NCI-H2196 (cell line): ENCODE measurements around the gene PARN.
A peak's percentile ranks its signal among the peaks of the same experiment; 100 is the strongest.
"Not testable (repeated sequence)": the region's sequence is repeated elsewhere in the genome, so short reads cannot be mapped to it uniquely, and the experiment has no call there.

Experiments used
- DNase-seq: peaks from one replicate; lab custom pipeline; 2025; ENCODE audit not compliant: unreplicated experiment; lab: John Stamatoyannopoulos, UW

PARN gene

GRCh38 chr16:14634389-14634725 lies 4.3 kb upstream of the PARN start:
- no peak for DNase-seq

DNA sequence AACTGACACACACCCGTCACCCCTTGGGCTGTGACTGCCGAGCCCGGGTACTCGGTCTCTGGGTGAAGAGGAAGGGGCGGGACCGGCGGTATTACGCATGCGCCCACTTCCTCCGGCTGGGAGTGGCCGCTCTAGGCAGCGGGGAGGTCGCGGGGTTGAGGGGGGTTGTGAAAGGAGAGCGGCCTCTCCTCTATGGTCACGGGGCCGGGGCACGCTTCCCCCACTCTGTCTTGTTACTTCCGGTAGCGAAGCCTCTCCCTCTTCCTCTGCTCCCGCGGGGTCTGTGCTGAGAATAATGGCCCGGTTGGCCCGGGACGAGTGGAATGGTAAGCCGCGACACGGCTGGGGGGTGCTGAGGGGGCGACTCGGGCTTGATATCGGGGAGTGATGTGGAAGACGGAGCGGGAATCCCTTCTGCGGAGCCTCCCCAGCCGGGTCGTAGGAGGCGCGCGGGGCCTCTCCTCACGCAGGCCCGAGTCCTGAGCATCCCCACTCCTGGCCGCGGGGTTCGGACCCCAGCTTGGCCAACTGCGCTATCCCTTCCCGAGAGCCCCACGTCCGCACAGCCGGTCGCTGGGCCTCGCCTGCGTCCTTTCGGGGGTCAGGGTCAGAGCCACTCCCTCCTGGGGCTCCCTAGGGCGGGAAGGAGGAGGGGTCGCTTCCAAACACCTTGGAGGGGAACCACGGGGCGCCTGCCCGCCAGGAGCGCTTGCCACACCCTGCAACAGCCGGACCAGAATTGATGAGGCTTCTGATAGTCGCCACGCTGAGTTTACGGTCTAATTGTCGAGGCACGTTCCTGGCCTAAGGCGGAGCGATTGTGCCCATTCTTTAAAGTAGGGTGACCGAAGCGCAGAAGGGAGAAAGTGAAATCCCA lies 2.9 kb upstream of the PARN start, which contains the start of gene BFAR:
BFAR (plus strand) TSS at position 259 of the 877 bp plus-strand sequence. CDS start 11,396 bp downstream, outside the sequence.
- DNase-seq: peak; percentile 98

GRCh38 chr16:14630620-14631330 lies 715 bp upstream of the PARN start:
- not testable (repeated sequence) for DNase-seq

DNA sequence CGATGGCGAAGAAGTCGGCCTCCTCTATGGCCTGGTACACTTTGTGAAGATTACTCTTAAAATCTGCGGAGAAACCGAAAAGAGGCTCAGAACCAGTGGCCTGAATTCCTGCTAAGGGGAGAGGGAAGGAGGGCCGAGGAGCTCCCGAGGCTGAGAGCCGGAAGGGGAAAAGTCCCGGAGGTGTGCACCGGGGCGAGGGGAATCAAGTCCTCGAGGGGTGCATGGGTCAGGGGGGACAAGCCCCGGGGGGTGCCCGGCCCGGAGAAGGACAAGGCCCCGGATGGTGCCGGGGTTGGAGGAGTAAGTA lies 495 bp downstream of the PARN start:
- no peak for DNase-seq

GRCh38 chr16:14628806-14629611 lies 1.1 kb downstream of the PARN start:
- DNase-seq: no peak

GRCh38 chr16:14627078-14627477 lies 3.0 kb downstream of the PARN start:
- DNase-seq: no peak

- DNase-seq: no peak
Observed at GRCh38 chr16:14618566-14618965, 11.5 kb downstream of the PARN start.

DNA sequence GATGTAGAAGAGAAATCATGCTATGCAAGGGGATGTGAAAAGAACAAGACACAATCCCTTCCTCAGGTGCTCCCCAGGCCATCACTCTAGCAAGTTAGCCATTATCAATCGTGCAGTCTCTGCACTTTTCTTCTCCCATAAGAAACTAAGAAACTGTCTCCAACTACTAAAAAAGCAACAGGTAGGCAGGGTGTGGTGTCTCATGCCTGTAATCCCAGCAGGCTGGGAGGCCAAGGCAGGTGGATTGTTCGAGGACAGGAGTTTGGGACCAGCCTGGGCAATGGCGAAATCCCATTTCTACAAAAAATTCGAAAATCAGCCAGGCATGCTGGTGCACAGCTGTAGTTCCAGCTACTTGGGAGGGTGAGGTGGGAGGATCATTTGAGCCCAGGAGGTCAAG lies 13.8 kb downstream of the PARN start:
- DNase-seq: no peak

DNA sequence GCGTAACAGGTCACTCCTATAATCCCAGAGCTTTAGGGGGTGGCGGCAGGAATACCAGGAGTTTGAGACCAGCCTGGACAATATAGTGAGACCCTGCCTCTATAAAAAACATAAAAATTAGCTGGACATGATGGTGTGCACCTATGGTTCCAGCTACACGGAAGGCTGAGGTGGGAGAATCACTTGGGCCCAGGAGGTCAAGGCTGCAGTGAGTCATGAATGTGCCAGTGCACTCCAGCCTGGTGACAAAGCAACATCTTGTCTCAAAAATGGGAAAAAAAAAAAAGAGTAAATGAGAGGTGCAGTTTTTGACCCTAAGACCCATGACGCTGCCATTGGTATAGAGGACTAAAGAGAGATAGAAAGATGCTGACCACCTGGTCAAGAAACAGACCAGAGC lies 16.1 kb downstream of the PARN start:
- no peak for DNase-seq

- no peak for DNase-seq
Observed at GRCh38 chr16:14611660-14612059, 18.4 kb downstream of the PARN start.

- DNase-seq: no peak
Observed at GRCh38 chr16:14609716-14610115, 20.3 kb downstream of the PARN start.

GRCh38 chr16:14608604-14609003 lies 21.5 kb downstream of the PARN start:
- DNase-seq: no peak

DNA sequence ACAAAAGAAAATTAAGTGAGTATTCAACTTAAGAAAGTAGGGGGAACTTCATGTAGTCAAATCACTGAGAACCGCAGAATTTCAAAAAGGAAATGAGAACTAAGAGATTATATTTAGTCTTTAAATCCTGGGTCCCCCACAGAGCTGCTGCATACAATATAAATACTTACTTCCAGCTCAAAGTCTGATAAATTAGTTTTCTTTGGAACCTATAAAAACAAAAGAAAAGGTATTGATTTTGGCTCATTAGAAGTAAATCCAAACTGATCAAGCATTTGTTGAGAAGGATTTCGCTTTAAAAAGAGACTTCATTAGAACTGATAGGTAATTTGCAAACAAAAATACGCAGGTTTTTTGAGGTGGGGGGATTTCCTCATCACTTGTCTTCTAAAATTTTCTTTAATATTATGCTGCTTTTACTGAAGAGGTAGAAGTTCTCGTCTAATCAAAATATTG lies 21.9 kb downstream of the PARN start:
- DNase-seq: no peak

DNA sequence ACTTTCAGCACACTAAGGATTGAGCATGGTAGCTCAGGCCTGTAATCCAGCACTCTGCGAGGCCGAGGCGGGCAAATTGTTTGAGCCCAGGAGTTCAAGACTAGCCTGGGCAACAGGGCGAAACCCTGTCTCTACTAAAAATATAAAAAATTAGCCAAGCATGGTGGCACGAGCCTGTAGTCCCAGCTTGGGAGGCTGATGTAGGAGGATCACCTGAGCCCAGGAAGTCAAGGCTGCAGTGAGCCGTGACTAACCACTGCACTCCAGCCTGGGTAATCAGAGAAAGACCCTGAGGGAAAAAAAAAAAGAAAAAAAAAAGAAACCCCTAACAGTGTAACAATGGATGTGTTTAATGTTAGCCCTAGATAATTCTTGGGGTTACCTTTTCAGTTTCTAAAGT lies 24.0 kb downstream of the PARN start:
- no peak for DNase-seq

GRCh38 chr16:14602443-14602963 lies 27.6 kb downstream of the PARN start:
- DNase-seq: no peak

- DNase-seq: no peak
Observed at GRCh38 chr16:14600164-14600563, 29.9 kb downstream of the PARN start.

DNA sequence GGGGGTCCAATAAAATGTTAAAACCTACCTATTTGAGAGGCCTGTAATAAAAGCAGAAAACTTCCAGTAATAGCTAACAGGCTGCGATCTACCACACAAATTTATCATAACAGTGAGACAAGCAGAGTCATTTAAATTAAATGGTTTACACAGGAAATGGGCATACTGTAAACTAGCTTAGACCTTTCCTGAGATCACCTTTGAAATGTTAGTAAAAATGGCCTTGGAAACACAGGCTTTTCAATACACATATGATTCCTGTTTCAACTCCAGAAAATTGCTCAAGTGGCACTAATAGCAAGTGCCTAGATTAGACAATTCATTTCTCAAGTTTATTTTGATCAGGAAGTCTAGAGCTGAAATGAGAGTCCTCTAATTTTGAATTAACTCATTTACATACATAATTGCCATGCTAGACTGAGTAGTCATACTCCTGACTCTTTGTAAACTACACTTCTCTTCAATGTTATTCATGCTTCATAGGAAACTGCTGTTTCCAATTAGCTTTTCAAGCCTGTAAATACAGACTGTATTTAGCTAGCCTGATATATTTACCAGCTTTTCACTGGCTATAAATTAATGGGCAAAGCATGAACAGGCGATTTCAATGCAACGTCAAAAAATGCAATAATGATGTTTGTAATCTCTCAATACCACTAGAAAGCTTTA lies 43.3 kb downstream of the PARN start:
- DNase-seq: no peak

DNA sequence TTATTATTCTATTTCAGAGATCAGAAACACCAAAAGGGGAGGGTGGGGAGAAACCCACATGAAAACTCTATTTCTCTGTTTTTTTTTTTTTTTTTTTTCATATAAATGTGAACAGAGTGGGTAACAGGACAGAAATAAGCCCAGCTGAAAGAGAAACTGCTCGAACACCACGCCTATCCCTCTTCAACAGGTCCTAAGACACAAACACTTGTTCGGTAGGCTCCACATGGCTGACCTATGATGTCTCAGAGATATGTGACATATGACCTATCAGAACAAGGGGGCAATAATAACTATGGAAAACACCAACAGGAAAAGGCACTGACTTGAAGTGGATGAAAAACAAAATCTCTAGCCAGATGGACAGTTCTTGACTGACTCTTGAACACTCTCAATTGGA lies 44.8 kb downstream of the PARN start:
- DNase-seq: no peak

DNA sequence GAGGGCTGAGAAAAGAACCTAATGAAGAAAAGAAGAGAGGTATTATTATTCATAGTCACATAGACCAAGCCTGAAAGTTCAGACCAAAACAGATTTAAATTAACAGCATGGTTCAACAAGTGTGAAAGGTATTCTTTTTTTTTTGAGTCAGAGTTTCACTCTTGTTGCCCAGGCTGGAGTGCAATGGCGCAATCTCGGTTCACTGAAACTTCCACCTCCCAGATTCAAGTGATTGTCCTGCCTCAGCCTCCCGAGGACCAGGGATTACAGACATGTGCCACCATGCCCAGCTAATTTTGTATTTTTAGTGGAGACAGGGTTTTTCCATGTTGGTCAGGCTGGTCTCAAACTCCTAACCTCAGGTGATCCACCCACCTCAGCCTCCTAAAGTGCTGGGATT lies 49.1 kb downstream of the PARN start:
- not testable (repeated sequence) for DNase-seq

- no peak for DNase-seq
Observed at GRCh38 chr16:14579266-14579665, 50.8 kb downstream of the PARN start.

DNA sequence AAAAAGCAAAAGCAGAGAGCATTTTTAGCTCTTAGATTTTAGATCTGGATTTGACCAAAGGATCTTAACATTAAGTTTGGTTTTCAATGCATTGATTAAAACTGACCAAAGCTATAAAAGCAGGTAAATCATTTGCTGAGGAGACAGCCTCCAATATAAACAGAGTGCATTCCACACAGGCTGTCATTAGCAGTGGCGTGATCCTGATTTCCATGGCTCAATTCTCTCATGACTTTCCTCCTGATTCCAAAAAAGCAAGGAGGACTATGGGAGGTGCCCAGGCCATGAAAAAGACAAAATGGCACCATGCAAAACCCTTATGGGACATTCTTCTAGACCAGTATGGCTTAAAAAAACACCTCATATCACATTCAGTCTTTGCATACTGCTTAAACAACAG lies 53.5 kb downstream of the PARN start:
- DNase-seq: no peak
